Stimulated activated CD4-positive, alpha-beta T cell treated with anti-CD3 and anti-CD28 coated beads, Interleukin-1b, Interleukin-23, amount 100 ng/mL, for 48 hours (primary cell): ENCODE results near the gene DCTN3.
A peak's percentile ranks its signal among the peaks of the same experiment; 100 is the strongest.

ENCODE experiments used
- DNase-seq: peaks from one replicate; pipeline ENCODE4 v3.0.0-alpha.2; 2020

DCTN3 gene

DNA sequence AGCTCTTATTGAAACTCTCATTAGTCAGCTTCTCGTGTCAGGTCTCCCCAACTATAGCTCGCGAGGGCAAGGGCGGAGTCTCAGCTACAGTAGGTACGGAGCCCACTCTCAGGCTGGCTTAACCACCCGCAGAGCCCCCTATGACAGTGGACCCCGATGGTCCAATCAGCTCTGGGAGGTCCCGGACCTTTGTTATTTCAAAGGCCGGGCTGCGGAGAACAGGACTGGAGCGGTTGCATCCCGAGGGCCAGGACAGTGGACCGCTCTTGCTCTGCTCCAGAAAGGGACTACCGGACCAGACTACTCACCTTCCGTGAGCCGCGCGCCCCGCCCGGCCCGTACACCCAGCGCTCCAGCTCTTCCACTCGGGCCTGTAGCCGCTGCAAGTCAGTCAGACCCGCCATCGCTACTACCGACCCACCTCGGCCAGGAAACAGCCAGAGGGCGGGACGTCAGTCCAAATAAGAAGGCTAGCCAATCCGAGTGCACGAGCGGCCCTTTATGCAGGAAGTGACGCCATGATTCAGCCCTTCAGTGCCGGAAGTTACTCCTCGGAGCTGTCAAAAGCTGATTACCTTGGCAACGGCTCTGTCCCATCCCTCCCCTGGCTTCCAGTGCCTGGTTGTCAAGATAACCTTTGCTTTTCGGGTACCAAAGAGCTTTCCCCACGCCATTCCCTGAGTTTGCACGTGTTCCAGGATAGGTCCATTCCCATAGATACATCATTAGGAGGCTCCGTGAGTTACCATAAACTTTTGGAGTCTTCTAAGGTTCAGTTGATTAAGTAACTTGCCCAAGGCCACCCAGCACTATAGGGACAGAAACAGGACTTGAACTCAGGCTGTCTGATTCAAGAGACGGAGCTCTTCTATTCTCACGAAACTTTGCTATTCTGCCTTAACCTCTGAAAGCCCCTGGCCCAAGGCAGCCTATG is at the start of gene DCTN3:
Gene DCTN3, minus strand, starts transcription at position 435 of the 934 bp plus-strand sequence. Its CDS starts 31 bp downstream, at position 404.
- DNase-seq: peak; percentile 93

DNA sequence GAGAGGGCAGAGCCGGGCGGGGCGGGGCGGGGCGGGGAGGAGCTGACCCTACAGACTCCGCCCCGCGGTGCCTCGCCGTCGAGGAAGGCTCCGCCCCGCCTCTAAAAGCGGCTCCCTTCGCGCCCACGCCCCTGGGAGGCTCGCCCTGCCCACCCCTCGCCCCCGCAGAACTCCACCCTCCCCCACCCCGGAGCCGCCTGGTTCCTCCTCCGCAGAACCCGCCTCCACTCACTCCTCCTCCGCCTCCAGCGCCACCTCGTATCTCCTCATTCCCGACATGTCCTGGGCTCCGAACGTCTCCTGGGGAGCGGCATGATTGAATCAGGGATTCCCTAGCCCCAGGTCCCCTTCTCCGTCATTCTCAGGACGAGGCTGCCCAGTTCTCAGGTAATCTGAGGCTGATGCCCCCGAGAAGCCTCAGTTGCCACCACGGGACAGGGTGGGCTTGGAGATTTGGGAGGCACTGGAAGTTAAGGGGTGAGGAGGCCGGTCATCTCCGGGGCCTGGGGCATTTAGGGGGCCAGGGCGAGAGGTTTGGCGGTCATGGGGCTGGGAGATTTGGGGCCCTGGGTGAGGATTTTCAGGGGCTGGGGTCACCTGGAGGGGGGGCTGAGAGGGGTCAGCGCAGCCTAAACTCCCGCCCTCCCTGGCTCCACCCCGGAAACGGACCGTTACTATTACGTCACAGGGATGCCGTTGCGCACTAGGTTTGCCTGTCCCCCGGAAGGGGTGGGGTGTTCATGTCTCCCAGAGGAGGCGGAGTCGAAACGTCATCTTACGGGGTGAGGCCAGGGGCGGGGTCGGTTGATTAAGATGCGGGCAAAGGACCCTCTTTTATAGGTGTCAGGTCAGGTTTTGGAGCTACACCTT is 45.3 kb upstream of the DCTN3 start:
- DNase-seq: peak; percentile 89

DNA sequence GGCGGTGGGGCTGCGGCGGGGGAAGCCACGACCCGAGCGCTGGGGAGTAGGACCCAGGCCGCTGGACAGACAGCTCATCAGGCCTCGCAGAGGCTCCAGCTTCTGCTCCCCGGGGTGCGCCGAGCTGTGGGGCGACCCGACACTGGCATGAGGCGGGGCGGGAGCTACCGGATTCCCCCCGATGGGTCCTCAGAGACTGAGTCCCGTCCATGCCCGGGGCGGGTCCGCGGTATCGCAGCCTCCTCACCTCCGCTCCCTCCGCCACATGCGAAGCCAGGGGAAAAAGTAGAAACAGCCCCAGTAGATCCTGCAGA is 44.7 kb upstream of the DCTN3 start:
- no peak for DNase-seq

DNA sequence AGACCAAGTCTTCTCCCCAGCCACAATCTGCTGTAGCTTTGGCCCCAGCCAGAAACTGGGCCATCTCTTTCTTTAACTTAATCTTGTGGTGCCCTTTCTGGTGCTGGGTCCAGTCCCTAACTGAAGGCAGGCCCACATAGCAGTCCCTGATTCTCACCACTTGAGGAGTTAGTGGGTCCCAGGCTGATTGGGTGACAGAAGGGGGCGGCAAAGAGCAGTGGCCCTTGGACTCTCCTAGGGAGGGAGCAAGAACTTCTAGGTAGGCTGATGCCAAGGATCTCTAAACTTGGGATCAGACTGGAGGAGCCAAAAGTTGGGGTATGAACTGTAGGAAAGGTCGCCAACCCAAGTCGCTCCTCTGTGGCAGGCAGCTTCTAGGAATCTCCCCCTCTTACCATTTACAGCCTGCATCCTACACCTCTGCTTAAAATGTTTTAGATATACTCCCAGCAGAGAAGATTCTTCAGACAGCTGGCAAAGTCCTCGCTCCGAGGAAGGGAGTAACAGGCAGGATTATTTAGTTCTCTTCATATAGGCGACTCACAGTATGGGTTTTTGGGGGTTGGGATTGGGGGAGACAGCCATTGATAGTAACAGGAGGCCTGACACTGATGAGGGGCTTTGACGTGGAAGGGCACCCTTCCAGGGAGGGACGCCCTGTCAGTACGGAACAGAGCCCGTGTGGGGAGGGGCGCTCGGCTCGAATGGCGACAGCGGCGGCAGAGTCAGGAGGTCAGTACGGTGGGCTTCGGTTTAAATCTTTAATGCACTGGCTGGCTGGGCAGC is 44.2 kb upstream of the DCTN3 start:
- DNase-seq: peak; percentile 75

DNA sequence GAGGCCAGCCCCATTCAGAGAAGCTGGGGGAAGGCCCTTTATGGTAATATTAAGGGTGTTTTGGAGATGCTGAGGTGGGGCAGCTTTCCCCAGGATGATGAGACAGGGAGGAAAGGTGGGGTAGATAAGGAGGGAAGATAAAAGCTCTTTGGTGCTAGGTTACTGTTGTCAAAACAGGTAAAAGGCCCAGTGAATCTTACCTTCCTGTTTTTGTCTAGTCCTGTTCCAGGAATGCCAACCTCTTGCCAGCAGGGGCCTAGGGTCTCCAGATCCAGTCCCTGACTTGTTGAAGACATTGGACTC is 43.0 kb upstream of the DCTN3 start:
- DNase-seq: no peak

DNA sequence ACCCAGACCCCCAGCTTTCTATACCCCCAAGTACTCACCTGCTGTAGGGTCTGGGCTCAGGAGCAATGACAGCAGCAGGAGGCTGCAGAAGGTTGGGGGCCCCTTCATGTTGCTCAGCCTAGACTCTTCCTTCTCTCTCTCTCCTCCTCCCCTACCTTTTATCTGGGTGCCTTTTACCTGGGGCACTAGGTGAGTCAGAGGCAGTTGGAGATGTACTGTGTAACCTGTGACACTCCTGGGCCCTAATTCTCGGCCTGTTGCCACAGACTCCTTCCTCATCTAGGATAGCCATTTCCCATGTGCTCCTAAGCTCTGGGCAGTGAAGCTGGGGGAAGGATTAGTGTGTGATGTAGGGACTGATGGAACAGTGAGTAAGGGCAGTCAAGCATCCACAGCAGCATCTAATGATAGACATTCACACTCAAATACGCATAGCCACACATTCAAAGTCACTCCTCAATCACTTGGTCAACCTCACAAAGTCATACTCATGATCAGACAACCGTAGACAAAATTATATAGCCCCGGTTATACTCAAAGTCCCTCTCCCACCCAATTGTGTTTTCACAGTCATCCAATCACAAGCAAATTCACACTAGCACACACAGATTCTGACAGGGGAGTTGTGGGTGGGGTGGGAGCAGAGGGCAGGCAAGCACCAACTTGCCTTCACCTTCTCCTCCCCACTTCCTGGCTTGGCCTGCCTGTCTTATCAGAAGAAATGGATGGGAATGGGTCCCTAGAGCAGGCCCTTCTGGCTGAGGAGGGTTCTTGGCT is 42.4 kb upstream of the DCTN3 start, which contains the start of gene CCL27:
Gene CCL27, minus strand, starts transcription at position 132 of the 777 bp plus-strand sequence. Its CDS starts 24 bp downstream, at position 108.
- no peak for DNase-seq

DNA sequence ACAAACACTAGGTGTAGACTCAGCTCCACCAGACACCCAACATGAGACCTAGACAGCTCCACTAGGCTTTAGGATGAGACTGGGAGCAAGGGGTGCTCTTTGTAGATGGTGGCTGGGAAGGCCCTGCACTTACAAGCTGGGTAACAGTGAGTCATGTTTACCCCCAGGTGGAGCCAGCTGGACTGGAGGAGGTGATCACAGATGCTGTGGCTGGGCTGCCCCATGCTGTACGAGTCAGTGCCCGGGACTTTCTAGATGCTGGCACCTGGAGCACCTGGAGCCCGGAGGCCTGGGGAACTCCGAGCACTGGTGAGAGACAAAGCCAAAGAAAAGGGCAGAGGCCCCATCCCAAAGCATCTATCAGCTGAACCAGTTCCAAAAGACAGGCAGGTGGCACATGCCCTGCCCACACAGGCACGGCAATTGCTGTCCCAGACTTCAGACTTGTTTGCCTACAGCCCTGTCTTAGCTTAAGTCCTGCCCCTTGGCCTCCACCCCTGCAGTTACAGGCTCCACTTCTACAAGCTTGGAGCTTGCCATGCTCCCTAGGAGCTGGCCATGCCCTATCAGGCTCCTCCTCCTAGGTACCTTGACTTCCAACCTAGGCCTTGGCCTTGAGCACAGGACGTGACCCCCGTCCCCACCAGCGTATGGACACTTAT is 39.4 kb upstream of the DCTN3 start:
- no peak for DNase-seq

DNA sequence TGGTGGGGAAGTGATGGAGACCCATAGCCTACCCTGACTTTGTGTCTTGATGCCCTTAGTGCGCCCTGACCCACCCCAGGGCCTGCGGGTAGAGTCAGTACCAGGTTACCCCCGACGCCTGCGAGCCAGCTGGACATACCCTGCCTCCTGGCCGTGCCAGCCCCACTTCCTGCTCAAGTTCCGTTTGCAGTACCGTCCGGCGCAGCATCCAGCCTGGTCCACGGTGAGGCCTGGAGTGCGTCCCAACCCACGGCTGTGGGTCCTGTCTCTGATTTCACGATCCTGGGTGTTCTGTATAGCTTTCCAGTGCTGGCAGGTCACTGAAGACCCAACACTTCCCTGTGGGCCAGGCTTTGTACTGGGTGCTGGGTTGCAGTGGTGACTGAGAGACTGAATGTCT is 38.2 kb upstream of the DCTN3 start:
- no peak for DNase-seq

DNA sequence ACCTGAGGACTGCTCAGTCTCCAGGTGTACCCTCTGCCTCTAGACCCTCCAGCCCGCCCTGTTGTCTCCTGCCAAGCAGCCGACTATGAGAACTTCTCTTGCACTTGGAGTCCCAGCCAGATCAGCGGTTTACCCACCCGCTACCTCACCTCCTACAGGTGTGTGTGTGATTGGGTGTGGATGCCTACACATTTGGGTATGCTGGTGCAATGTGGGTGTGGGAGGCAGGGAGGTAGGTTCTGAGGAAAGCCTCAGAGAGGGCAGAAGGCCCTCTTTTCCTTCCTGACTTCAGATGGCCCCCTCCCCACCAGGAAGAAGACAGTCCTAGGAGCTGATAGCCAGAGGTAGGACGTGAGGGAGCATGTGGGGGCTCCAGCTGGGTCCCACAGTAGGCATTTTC is 36.7 kb upstream of the DCTN3 start:
- no peak for DNase-seq

DNA sequence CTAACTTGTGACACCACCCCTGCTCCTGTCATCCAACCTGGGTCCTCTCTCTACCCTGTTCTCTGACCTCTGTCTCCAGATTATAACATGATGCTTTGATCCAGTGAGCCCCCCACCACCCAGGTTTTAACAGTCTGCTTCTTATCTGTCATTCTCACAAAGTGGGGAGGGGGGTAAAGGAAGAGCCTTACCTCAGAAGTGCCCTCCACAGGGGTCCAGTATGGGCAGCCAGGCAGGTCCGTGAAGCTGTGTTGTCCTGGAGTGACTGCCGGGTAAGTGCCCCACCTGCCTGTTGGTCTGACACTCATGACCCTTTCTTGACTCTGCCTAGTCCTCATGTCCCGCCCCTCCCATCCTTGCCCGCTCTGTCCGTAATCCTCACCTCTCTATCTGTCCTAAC is 35.1 kb upstream of the DCTN3 start:
- no peak for DNase-seq

DNA sequence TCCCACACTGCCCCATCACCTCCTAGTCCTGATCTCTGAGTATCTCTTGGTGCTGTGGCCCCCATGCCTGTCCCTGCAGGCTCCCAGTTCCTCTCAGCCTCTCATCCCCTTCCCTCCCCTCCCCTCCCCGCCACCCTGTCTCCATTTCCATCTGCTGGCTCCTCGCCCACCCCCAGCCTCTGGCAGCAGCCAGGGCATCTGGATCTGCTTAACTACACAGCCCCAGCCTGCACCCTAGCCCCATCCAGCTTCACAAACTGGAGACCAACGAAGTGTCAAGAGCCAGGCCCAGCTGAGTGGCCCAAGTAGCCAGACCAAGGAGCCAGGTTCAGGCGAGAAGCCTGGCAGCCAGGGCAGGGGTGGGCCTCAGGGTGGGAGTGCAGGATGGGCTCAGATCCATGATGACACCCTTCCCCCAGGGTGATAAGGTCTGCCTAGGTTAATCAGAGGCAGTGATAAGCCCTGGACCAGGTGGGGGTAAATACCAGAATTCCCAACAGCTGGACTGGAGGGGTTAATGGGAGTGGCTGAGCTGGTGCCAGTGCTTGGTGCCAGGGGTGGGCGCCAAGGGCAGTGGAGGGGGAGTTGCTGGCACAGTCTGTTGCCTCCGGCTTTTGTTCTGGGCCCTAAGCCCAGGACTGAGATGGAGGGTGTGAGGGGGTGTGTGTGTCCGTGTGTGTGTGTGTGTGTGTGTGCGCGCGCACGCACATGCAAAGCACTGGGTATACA is 34.2 kb upstream of the DCTN3 start:
- DNase-seq: no peak

DNA sequence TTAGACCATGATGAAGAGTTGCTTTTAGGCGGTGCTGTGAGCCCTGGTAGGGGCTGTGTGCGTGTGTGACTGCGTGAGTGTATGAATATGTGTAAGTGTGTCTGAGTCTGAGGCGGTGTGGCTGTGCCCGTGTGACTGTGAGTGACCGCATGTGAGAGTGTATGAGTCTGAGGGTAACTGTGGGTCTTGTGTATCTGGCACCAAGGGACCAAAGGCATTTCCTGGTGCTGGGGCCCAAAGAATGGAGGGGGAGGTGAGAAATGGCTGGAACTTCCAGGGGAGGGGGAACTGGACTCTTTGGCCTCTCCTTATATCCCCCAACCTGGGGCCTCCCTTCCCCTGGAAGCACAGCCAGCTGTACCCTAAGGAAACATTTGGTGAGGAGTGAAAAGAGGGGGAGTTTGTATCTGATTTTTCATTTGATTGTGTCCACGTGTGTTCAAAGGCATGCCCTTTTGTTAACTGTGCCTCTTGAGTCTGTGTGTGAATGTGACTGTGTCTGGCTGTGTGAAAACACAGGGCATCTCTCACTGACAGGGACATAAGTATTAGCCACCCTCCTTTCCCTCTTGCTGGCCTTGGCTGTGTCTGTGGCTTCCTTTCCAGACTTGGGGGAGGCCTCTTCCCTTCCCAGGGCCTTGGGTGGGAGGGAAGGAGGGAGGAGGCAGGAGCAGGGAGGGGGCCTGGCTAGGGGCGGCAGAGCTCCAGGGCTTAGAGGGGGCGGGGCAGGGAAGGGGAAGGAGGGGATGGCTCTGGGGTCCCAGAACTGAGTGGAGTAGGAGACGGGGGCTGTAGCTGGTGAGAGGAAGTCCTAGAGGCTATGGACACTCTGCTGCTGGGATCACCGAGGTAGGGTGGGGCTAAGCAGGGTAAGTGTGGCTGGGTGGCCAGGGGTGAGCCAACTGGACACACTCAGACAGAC is 33.1 kb upstream of the DCTN3 start:
- DNase-seq: no peak

DNA sequence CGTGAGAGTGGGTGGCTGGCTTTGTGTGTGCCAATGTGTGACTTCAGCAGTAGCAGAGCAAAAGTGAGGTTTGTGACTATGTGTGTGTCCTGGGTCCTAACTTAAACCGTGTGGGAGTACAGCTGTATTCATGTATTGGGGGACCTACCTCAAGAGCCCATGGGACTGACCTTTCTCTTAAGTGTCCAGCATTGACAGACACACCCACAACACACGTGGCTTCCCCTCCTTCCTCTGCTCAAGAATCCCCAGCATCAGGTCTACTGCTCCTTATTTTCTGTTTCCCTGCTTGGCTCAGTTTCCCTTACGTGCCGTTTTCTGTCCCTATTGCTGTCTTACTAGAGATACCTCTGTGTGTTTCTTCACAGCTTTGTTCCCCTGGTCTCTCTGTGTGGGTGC is 32.3 kb upstream of the DCTN3 start:
- DNase-seq: no peak

DNA sequence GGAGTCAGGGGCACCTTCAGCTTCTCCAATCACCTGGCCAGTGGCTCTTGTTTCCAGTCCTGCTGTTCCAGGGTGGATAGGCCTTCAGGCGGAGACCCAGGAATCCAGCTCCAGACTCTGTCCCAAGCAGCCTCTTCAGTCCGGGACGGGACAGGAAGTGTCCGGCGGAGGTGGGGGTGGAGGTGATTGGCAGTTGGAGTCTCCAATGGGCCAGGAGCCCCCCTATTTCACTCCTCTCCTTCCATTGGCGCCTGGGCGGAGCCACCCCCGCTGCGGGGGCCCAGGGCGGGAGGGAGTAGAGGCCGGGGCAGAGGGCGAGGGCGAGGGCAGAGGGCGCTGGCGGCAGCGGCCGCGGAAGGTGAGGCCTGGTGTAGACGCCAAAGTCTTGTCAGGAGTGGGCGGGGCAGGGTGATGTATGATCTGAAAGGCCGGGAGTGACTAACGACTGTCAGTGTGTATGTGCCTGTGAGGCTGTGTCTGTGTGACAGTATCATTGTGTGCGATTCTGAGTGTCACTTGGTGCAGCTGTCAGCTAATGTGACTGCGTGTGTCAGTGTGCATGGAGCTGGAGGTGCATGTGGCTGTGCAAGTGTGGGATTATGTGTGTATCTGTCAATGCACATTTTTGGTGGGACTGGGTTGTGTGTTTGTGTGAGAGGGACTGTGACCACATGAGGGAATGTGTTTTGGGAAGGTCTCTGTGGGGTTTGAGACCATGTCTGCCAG is 31.7 kb upstream of the DCTN3 start, which contains the start of gene IL11RA:
Gene IL11RA, plus strand, starts transcription at position 310 of the 726 bp plus-strand sequence. CDS start 3,033 bp downstream, outside the sequence.
- DNase-seq: peak; percentile 78

DNA sequence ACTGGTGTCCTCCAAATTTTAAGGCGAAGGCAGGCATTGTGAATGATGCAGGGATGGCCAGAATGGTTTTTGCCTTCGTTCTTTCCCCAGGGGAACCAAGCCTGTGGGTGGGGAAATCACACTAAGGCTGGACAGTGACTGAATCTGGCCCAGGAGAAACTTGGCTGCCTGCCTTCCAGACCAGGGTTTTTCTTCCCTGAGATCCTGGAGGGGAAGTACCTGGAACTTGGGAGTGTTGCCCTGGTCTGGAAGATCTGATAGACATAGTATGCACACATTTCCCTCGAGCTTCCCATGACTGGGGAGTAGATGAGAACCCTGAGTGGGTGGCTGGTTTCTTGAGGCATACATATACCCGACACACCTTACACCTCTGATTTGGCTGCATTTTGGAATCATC is 31.0 kb upstream of the DCTN3 start:
- no peak for DNase-seq

DNA sequence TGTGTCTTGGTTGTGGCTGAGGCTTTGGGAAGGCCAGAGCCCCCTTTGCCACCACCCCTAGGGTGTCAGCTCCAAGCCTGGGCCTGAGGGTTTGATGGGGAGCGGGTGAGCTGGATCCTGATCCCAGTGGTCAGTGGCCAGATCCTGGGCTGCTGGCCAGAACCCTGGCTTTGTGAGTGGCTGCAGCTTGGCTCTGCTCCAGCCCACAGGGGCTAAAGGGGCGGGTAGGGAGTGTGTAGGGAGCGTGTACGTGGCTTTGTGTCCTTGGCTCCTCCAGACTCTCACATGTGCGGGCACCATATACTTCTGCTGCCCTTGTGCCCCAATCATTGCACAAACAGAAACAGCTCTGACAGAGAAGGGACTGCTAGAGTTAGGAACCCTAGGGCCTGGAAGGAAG is 30.5 kb upstream of the DCTN3 start:
- no peak for DNase-seq

DNA sequence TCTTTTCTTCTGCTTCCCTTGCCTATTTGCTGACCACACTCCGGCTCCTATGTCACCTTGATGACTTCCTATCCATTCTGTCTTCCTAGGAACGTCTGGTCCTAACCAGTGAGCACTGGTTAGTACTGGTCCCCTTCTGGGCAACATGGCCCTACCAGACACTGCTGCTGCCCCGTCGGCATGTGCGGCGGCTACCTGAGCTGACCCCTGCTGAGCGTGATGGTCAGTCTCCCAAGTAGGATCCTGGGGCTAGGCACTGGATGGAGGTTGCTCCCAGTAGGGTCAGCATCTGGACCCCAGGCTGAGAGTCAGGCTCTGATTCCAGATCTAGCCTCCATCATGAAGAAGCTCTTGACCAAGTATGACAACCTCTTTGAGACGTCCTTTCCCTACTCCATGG is 28.4 kb upstream of the DCTN3 start:
- no peak for DNase-seq

DNA sequence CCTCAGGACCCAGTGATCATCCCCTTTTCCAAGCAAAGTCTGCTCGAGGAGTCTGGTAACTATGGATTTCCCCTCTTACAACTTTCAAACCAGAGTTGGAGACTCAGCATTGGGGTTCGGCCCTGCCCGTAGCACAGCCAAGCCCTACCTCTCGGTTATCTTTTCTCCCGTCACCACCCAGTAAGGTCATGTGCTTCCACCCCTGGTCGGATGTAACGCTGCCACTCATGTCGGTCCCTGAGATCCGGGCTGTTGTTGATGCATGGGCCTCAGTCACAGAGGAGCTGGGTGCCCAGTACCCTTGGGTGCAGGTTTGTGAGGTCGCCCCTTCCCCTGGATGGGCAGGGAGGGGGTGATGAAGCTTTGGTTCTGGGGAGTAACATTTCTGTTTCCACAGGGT is 27.4 kb upstream of the DCTN3 start:
- no peak for DNase-seq

DNA sequence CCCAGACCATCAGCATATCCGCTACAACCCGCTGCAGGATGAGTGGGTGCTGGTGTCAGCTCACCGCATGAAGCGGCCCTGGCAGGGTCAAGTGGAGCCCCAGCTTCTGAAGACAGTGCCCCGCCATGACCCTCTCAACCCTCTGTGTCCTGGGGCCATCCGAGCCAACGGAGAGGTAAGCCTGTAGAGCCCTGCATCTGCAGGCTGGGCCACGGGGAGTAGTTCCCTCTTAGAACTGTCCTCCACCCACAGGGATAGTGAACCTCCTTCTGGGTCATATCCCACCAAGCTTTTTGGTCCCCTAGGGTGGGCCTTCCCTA is 26.7 kb upstream of the DCTN3 start:
- no peak for DNase-seq
